CD14-positive monocyte (primary cell): ENCODE measurements around the gene GTF3C1. TPM values are rescaled to one million over a fixed set of nuclear protein-coding genes. Genes with fewer than 3 reads are reported as not detected.
"Not testable (repeated sequence)": the region's sequence is repeated elsewhere in the genome, so short reads cannot be mapped to it uniquely, and the experiment has no call there.

Experiments used
- DNase-seq, 3 donors: peaks; one replicate each; pipeline ENCODE4 v3.0.0-alpha.2; 2011 to 2022
- H2AFZ ChIP-seq: 2 replicates; pipeline ENCODE4 v1.6.0; 2012; ENCODE audit warnings: mild to moderate bottlenecking, low read depth, low read length, inconsistent platforms; ENCODE audit not compliant: insufficient read depth, poor library complexity, severe bottlenecking
- H3K27ac ChIP-seq, 2 donors: 1 replicate in 1 of 2; 2 replicates in 1 of 2; pipeline ENCODE4 v1.5.1; 2012 to 2013; ENCODE audit warnings: low read length in 2 of 2, control low read depth in 1 of 2, inconsistent platforms in 1 of 2, low read depth in 1 of 2, mild to moderate bottlenecking in 1 of 2
- H3K27me3 ChIP-seq, 2 donors: one replicate each; pipeline versions ENCODE4 v1.6.0 to v1.6.1; 2011 to 2013; ENCODE audit warnings: low read length in 2 of 2; ENCODE audit not compliant: control insufficient read depth in 2 of 2, insufficient read depth in 2 of 2
- H3K36me3 ChIP-seq, 2 donors: replicated peaks in 1 of 2; 1 replicate in 1 of 2; 2 replicates in 1 of 2; pipeline versions ENCODE4 v1.5.1 to v1.6.1; 2012 to 2013; ENCODE audit warnings: low read length in 2 of 2, control low read depth in 1 of 2, inconsistent platforms in 1 of 2, mild to moderate bottlenecking in 1 of 2; ENCODE audit not compliant: insufficient read depth in 2 of 2, control insufficient read depth in 1 of 2
- H3K4me1 ChIP-seq, 2 donors: 1 replicate in 1 of 2; 2 replicates in 1 of 2; pipeline versions ENCODE4 v1.5.1 to v1.6.1; 2012 to 2013; ENCODE audit warnings: low read length in 2 of 2, control low read depth in 1 of 2, inconsistent platforms in 1 of 2, mild to moderate bottlenecking in 1 of 2, moderate library complexity in 1 of 2; ENCODE audit not compliant: insufficient read depth in 2 of 2, control insufficient read depth in 1 of 2
- H3K4me2 ChIP-seq: replicated peaks from 2 replicates; pipeline ENCODE3; 2012; ENCODE audit warnings: low read length, moderate library complexity, mild to moderate bottlenecking; ENCODE audit not compliant: poor library complexity, severe bottlenecking; ENCODE audit errors: extremely low read depth
- H3K4me3 ChIP-seq, 3 experiments: fragments of 200-600 bp in 1 of 3; sonication (generic) in 1 of 3; replicated peaks in 1 of 3; 1 replicate in 2 of 3; 2 replicates in 1 of 3; pipeline ENCODE4 v1.5.1; 2011 to 2013; ENCODE audit warnings: low read length in 3 of 3, mild to moderate bottlenecking in 3 of 3, control low read depth in 2 of 3, low read depth in 2 of 3, inconsistent platforms in 1 of 3, moderate library complexity in 1 of 3
- H3K79me2 ChIP-seq: 2 replicates; pipeline ENCODE4 v1.6.0; 2012; ENCODE audit warnings: mild to moderate bottlenecking, control low read depth, inconsistent platforms, low read length, moderate library complexity; ENCODE audit not compliant: insufficient read depth
- H3K9ac ChIP-seq: 2 replicates; pipeline ENCODE4 v1.6.0; 2017; ENCODE audit warnings: low read length, mild to moderate bottlenecking; ENCODE audit not compliant: insufficient read depth, poor library complexity, severe bottlenecking
- H3K9me3 ChIP-seq, 2 donors: replicated peaks in 1 of 2; 1 replicate in 1 of 2; 2 replicates in 1 of 2; pipeline versions ENCODE4 v1.5.1 to v1.6.1; 2012 to 2013; ENCODE audit warnings: low read length in 2 of 2, control low read depth in 1 of 2; ENCODE audit not compliant: control insufficient read depth in 1 of 2, insufficient read depth in 1 of 2
- H4K20me1 ChIP-seq: 2 replicates; pipeline ENCODE4 v1.6.0; 2012; ENCODE audit warnings: mild to moderate bottlenecking, low read length, control low read depth, moderate library complexity; ENCODE audit not compliant: insufficient read depth
- H3K27ac Mint-ChIP-seq, 7 donors: one replicate each; pipeline ENCODE4 v1.8.0; 2020; ENCODE audit warnings: mild to moderate bottlenecking in 7 of 7, mixed read lengths in 7 of 7, moderate library complexity in 6 of 7, inconsistent platforms in 2 of 7
- H3K27me3 Mint-ChIP-seq, 3 donors: one replicate each; pipeline ENCODE4 v1.8.0; 2021 to 2022; ENCODE audit warnings: low read depth in 3 of 3, mild to moderate bottlenecking in 3 of 3, mixed read lengths in 3 of 3, moderate library complexity in 3 of 3, inconsistent platforms in 1 of 3
- H3K36me3 Mint-ChIP-seq, 2 donors: one replicate each; pipeline ENCODE4 v1.8.0; 2020; ENCODE audit warnings: mixed read lengths in 2 of 2, inconsistent platforms in 1 of 2, mild to moderate bottlenecking in 1 of 2
- H3K4me1 Mint-ChIP-seq: one replicate; pipeline ENCODE4 v1.8.0; 2020; ENCODE audit warnings: mild to moderate bottlenecking, mixed read lengths
- H3K4me3 Mint-ChIP-seq, 2 donors: one replicate each; pipeline ENCODE4 v1.8.0; 2020; ENCODE audit warnings: mild to moderate bottlenecking in 2 of 2, mixed read lengths in 2 of 2, moderate library complexity in 1 of 2
- H3K9me3 Mint-ChIP-seq, 7 donors: one replicate each; pipeline ENCODE4 v1.8.0; 2020 to 2022; ENCODE audit warnings: mixed read lengths in 7 of 7, mild to moderate bottlenecking in 6 of 7, moderate library complexity in 6 of 7, inconsistent platforms in 2 of 7
- CTCF ChIP-seq: fragments of 200-600 bp; IDR thresholded peaks from one replicate; pipeline ENCODE4 v1.8.0; 2022; ENCODE audit warnings: antibody characterized with exemption, mild to moderate bottlenecking
- WGBS: methylation state at CpG from one replicate; pipeline ENCODE4 v1.1.5; 2013; ENCODE audit warnings: missing lambda C conversion rate; ENCODE audit not compliant: insufficient coverage; 5-methylcytosine and 5-hydroxymethylcytosine counted together
- intact Hi-C, 2 donors: fragments of 100-400 bp; cut with micrococcal nuclease; formaldehyde crosslinking; loops; one replicate each; pipeline versions ENCODE4 v1.15.0 to v1.15.1; 2023
- polyA plus RNA-seq, 3 donors: library from polyadenylated mRNA; depleted of rRNA in 1 of 3; unstranded in 2 of 3; stranded (reverse) in 1 of 3; fragments of 300-500 nt in 2 of 3; fragments of >200 nt in 1 of 3; fragmentation: Illumina TruSeq in 2 of 3; gene quantifications; 1 replicate in 2 of 3; 2 replicates in 1 of 3; pipeline ENCODE4 v1.2.3, GENCODE V29; 2012 to 2021

GTF3C1 gene
- polyA plus RNA-seq, 3 donors: 7.0 to 22.0 (median 12.8) TPM

DNA sequence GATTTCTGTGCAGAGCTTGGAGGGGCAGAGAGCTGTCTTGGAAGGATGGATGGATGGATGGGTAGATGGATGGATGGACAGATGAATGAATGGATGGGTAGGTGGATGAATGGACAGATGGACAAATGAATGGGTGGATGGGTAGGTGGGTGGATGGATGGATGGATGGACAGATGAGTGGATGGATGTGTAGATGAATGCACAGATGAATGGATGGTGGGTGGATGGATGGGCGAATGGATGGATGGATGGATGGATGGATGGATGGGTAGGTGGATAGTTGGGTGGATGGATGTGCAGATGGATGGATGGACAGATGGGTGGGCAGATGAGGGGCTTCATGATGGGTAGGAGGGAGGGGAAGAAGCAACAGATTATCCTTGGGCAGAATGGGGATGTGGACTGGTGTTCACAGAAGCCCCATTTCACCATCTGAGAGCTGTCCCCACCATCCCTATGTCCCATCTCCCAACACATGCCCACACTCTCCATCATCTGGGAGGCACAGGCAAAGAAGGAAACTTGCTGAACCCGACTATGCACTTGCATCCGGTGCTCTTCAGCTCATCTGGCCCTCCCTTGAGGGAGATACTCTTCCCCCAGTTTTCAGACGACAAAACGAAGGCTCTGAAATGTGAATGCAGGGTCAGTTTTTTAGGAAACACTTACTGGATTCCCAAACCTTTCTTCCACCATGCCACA, 90.6 kb downstream of the GTF3C1 start:
- intact Hi-C loops: loop anchor here (2.0 to 10.0 kb wide), 5 partner anchors 92 to 1624 kb away; no protein-coding TSS in a partner anchor
- WGBS: 90% methylated on average over 2 of the region's 5 CpGs
- no peak for TF ChIP-seq CTCF

DNA sequence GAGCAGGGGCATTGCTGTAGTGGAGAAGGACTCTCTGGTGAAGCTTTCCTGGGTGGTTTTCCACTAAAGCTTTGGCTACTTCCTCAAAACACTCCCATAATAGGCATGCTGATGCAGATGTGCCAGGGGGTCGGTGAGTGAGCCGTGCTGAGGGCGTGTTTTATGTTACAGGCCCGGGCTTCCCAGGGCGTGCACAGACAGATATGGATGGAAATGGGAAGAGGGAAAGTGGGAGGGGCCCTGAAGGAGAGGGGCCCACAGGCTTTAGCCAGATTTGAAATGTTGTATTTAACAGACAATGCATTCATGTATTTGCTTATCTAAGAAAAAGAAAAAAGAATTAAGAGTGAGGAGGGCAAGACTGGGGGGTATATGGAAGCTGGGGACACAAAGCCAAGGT, 91.5 kb downstream of the GTF3C1 start:
- no peak for DNase-seq
- peaks cover 12% of the 10 kb centered on the region for H3K4me1 Mint-ChIP-seq
- TF ChIP-seq CTCF: no peak

More for the DNA sequence above, 90.6 kb downstream of the GTF3C1 start:
- Histone ChIP-seq H3K79me2 (no peaks in the 10 kb centered on the region), H3K27ac (no peak overlapping the region), H3K4me1 (peaks cover 0 to 6% of the 10 kb centered on the region in 2 donors), H3K9ac (no peak overlapping the region), H3K27me3 (no peaks in the 10 kb centered on the region), H2AFZ (no peak overlapping the region), H3K4me2 (no peak overlapping the region), H3K4me3 (no peak overlapping the region), H3K36me3 (peaks cover 42 to 46% of the 10 kb centered on the region in 2 donors), H3K9me3 (no peaks in the 10 kb centered on the region), H4K20me1 (no peaks in the 10 kb centered on the region)
- no peak for DNase-seq
- Mint-ChIP-seq H3K36me3 (peaks cover 47 to 52% of the 10 kb centered on the region in 2 donors), H3K27ac (no peak overlapping the region), H3K27me3 (peaks cover 3 to 12% (median 3%) of the 10 kb centered on the region in 3 donors), H3K4me1 (peaks cover 12% of the 10 kb centered on the region), H3K4me3 (no peak overlapping the region), H3K9me3 (no peaks in the 10 kb centered on the region)

GRCh38 chr16:27457605-27457900, 92.2 kb downstream of the GTF3C1 start:
- H3K9me3 ChIP-seq, H3K4me2 ChIP-seq, H3K4me1 ChIP-seq, H4K20me1 ChIP-seq, H3K27me3 ChIP-seq, H3K79me2 ChIP-seq, H3K27ac ChIP-seq, H3K4me3 ChIP-seq, H3K9me3 Mint-ChIP-seq, H3K9ac ChIP-seq, H2AFZ ChIP-seq, DNase-seq, H3K4me3 Mint-ChIP-seq: not testable (repeated sequence)
- intact Hi-C loops: loop anchor here (2.0 to 10.0 kb wide), 6 partner anchors 90 to 1623 kb away; no protein-coding TSS in a partner anchor
- Mint-ChIP-seq H3K36me3 (peaks cover 33 to 36% of the 10 kb centered on the region in 2 donors), H3K27me3 (peaks cover 3 to 14% (median 5%) of the 10 kb centered on the region in 3 donors), H3K27ac (peak overlapping the region in 1 of 7 donors; percentile 70), H3K4me1 (peaks cover 12% of the 10 kb centered on the region)
- H3K36me3 ChIP-seq: peaks cover 26 to 30% of the 10 kb centered on the region in 2 donors
- WGBS: 95% methylated on average over 16 of the region's 17 CpGs

More for the DNA sequence above, 91.5 kb downstream of the GTF3C1 start:
- Histone ChIP-seq H3K27ac (no peak overlapping the region), H2AFZ (no peak overlapping the region), H3K9me3 (no peaks in the 10 kb centered on the region), H3K4me1 (peaks cover 0 to 6% of the 10 kb centered on the region in 2 donors), H4K20me1 (no peaks in the 10 kb centered on the region), H3K4me2 (no peak overlapping the region), H3K36me3 (peaks cover 33 to 37% of the 10 kb centered on the region in 2 donors), H3K4me3 (no peak overlapping the region), H3K79me2 (no peaks in the 10 kb centered on the region), H3K9ac (no peak overlapping the region), H3K27me3 (no peaks in the 10 kb centered on the region)
- intact Hi-C loops: loop anchor here (2.0 to 10.0 kb wide), 5 partner anchors 91 to 1623 kb away; no protein-coding TSS in a partner anchor
- no peak overlapping the region for H3K4me3 Mint-ChIP-seq
- H3K27ac Mint-ChIP-seq: peak overlapping the region in 1 of 7 donors; percentile 10
- H3K9me3 Mint-ChIP-seq: peaks cover 0 to 3% (median 0%) of the 10 kb centered on the region in 7 donors
- H3K36me3 Mint-ChIP-seq: peaks cover 39 to 43% of the 10 kb centered on the region in 2 donors
- WGBS: 15% methylated on average over 5 of the region's 5 CpGs
- peaks cover 3 to 14% (median 5%) of the 10 kb centered on the region in 3 donors for H3K27me3 Mint-ChIP-seq
